Measurements from ENCODE around the gene SLC16A3. TPM values are rescaled to one million over a fixed set of nuclear protein-coding genes. Genes with fewer than 3 reads are reported as not detected.
A peak's percentile ranks its signal among the peaks of the same experiment; 100 is the strongest.

SLC16A3 gene
- total and polyA plus RNA-seq, 4 donors: 1.1 to 10.5 (median 8.8) TPM

DNA sequence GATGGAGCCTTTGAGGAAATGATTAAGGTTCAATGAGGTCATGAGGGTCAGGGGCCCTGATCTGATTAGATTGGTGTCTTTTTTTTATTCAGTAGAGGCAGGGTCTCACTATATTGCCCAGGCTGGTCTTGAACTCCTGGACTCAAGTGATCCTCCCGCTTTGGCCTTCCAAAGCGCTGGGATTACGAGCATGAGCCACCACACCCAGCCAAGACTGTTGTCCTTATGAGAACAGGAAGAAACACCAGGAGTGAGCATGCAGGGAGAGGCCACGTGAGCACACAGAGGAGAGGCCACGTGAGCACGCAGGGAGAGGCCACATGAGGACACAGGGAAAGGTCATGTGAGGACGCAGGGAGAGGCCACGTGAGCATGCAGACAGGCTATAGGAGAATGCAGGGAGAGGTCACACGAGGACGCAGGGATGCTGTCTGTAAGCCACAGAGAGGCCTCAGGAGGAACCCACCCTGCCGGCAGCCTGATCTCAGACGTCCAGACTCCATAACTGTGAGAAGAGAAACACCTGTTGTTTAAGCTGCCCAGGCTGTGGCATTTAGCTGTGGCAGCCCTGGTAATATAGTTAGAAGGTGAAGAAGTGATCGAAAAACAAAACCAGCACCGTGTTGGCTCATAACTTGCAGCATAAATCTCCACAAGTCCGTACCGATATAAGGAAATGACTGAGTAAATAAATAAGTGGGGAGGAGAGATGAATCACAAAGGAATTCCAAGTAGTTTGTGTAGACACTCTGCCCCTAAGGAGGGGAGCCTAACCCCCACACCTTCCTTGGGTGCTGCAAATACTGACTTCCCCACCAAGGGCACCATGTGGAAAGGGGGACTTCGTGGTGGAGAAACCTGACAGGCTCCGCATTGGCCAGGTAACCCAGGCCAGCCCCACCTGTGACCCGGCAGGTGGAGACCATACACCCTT lies 59.3 kb downstream of the SLC16A3 start:
- Histone ChIP-seq H3K9me3 (ENCODE audit: control insufficient read depth in 4 of 4, low read length in 3 of 4) (no peaks in the 10 kb centered on the region), H3K4me1 (ENCODE audit: control insufficient read depth in 4 of 4, insufficient read depth in 4 of 4, low read length in 3 of 4) (peaks cover 0 to 10% (median 2%) of the 10 kb centered on the region in 4 donors), H3K27ac (ENCODE audit: low read depth in 1 of 2, low read length in 2 of 2) (peak overlapping the region in 1 of 2 donors; percentile 48), H3K36me3 (ENCODE audit: control insufficient read depth in 4 of 4, insufficient read depth in 3 of 4, low read depth in 1 of 4, low read length in 3 of 4) (no peaks in the 10 kb centered on the region), H3K4me3 (ENCODE audit: low read depth in 1 of 3, low read length in 3 of 3) (no peak overlapping the region), H3K9ac (ENCODE audit: low read depth in 1 of 2, low read length in 2 of 2) (no peak overlapping the region), H3K27me3 (ENCODE audit: control insufficient read depth in 4 of 4, insufficient read depth in 4 of 4, low read length in 3 of 4) (no peaks in the 10 kb centered on the region)
- TF ChIP-seq YY1 (IDR thresholded peaks at IDR 0.05) (no peak), TAF1 (conservative IDR thresholded peaks at IDR 0.05) (no peak), EGR1 (IDR thresholded peaks at IDR 0.05; ENCODE audit: low read depth in 2 of 2) (no peak), NR2F2 (IDR thresholded peaks at IDR 0.05) (no peak), GABPA (IDR thresholded peaks at IDR 0.05 in 1 of 2, conservative IDR thresholded peaks at IDR 0.05 in 1 of 2) (no peak), FOXA1 (IDR thresholded peaks at IDR 0.05) (no peak), JUND (IDR thresholded peaks at IDR 0.05) (no peak), HNF4A (conservative IDR thresholded peaks at IDR 0.05) (peak in 1 of 2 donors; percentile 39), RXRA (IDR thresholded peaks at IDR 0.05) (peak; percentile 92 to 98), SP1 (IDR thresholded peaks at IDR 0.05) (peak; percentile 46)
- TF ChIP-seq, protein P1, sequence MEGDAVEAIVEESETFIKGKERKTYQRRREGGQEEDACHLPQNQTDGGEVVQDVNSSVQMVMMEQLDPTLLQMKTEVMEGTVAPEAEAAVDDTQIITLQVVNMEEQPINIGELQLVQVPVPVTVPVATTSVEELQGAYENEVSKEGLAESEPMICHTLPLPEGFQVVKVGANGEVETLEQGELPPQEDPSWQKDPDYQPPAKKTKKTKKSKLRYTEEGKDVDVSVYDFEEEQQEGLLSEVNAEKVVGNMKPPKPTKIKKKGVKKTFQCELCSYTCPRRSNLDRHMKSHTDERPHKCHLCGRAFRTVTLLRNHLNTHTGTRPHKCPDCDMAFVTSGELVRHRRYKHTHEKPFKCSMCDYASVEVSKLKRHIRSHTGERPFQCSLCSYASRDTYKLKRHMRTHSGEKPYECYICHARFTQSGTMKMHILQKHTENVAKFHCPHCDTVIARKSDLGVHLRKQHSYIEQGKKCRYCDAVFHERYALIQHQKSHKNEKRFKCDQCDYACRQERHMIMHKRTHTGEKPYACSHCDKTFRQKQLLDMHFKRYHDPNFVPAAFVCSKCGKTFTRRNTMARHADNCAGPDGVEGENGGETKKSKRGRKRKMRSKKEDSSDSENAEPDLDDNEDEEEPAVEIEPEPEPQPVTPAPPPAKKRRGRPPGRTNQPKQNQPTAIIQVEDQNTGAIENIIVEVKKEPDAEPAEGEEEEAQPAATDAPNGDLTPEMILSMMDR (IDR thresholded peaks at IDR 0.05; ENCODE audit: low read depth, low read length, missing input control): no peak
- TF ChIP-seq, protein P2, sequence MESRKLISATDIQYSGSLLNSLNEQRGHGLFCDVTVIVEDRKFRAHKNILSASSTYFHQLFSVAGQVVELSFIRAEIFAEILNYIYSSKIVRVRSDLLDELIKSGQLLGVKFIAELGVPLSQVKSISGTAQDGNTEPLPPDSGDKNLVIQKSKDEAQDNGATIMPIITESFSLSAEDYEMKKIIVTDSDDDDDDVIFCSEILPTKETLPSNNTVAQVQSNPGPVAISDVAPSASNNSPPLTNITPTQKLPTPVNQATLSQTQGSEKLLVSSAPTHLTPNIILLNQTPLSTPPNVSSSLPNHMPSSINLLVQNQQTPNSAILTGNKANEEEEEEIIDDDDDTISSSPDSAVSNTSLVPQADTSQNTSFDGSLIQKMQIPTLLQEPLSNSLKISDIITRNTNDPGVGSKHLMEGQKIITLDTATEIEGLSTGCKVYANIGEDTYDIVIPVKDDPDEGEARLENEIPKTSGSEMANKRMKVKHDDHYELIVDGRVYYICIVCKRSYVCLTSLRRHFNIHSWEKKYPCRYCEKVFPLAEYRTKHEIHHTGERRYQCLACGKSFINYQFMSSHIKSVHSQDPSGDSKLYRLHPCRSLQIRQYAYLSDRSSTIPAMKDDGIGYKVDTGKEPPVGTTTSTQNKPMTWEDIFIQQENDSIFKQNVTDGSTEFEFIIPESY (IDR thresholded peaks at IDR 0.05): no peak
- TF ChIP-seq, protein P3, sequence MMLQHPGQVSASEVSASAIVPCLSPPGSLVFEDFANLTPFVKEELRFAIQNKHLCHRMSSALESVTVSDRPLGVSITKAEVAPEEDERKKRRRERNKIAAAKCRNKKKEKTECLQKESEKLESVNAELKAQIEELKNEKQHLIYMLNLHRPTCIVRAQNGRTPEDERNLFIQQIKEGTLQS (IDR thresholded peaks at IDR 0.05): no peak
- TF ChIP-seq, protein P4, sequence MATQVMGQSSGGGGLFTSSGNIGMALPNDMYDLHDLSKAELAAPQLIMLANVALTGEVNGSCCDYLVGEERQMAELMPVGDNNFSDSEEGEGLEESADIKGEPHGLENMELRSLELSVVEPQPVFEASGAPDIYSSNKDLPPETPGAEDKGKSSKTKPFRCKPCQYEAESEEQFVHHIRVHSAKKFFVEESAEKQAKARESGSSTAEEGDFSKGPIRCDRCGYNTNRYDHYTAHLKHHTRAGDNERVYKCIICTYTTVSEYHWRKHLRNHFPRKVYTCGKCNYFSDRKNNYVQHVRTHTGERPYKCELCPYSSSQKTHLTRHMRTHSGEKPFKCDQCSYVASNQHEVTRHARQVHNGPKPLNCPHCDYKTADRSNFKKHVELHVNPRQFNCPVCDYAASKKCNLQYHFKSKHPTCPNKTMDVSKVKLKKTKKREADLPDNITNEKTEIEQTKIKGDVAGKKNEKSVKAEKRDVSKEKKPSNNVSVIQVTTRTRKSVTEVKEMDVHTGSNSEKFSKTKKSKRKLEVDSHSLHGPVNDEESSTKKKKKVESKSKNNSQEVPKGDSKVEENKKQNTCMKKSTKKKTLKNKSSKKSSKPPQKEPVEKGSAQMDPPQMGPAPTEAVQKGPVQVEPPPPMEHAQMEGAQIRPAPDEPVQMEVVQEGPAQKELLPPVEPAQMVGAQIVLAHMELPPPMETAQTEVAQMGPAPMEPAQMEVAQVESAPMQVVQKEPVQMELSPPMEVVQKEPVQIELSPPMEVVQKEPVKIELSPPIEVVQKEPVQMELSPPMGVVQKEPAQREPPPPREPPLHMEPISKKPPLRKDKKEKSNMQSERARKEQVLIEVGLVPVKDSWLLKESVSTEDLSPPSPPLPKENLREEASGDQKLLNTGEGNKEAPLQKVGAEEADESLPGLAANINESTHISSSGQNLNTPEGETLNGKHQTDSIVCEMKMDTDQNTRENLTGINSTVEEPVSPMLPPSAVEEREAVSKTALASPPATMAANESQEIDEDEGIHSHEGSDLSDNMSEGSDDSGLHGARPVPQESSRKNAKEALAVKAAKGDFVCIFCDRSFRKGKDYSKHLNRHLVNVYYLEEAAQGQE (IDR thresholded peaks at IDR 0.05): no peak
- TF ChIP-seq, protein P5, sequence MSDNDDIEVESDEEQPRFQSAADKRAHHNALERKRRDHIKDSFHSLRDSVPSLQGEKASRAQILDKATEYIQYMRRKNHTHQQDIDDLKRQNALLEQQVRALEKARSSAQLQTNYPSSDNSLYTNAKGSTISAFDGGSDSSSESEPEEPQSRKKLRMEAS (IDR thresholded peaks at IDR 0.05): no peak
- DNase-seq (ENCODE audit: low spot score): no peak
- WGBS: 58% methylated on average over 19 of the region's 19 CpGs

Other genes starting within 250 kb of the SLC16A3 start
- gene CENPX, start 206.2 kb upstream of the SLC16A3 start, total RNA-seq: 10 to 100 TPM; 22.5 to 40.6 TPM
- gene CENPX, start 206.2 kb upstream of the SLC16A3 start, polyA plus RNA-seq: 10 to 100 TPM; 49.2 to 83.9 TPM
- 10 to 100 TPM in 1 of 2 donors, 1 to 10 TPM in 1; 7.2 to 14.1 TPM for gene LRRC45, start 205.7 kb upstream of the SLC16A3 start, total RNA-seq
- 1 to 10 TPM; 4.0 to 6.8 TPM for gene LRRC45, start 205.7 kb upstream of the SLC16A3 start, polyA plus RNA-seq
- 1 to 10 TPM; 3.1 to 6.3 TPM for gene RAC3, start 197.4 kb upstream of the SLC16A3 start, total RNA-seq
- 1 to 10 TPM in 1 of 2 donors, under 1 TPM in 1; 0.63 to 3.5 TPM for gene RAC3, start 197.4 kb upstream of the SLC16A3 start, polyA plus RNA-seq
- 100 to 1,000 TPM in 1 of 2 donors, 10 to 100 TPM in 1; 58.6 to 504 TPM for gene DCXR, start 191.3 kb upstream of the SLC16A3 start, total RNA-seq
- gene DCXR, start 191.3 kb upstream of the SLC16A3 start, polyA plus RNA-seq: 1,000 to 10,000 TPM in 1 of 2 donors, 100 to 1,000 TPM in 1; 667 to 1,190 TPM
- gene RFNG, start 177.2 kb upstream of the SLC16A3 start, total RNA-seq: 10 to 100 TPM; 15.0 to 23.7 TPM
- gene RFNG, start 177.2 kb upstream of the SLC16A3 start, polyA plus RNA-seq: 10 to 100 TPM; 23.2 to 36.0 TPM
- gene GPS1, start 177.1 kb upstream of the SLC16A3 start, total RNA-seq: 10 to 100 TPM; 59.4 to 66.3 TPM
- gene GPS1, start 177.1 kb upstream of the SLC16A3 start, polyA plus RNA-seq: 10 to 100 TPM; 53.9 to 58.3 TPM
- 10 to 100 TPM; 40.6 to 59.5 TPM for gene DUS1L, start 163.2 kb upstream of the SLC16A3 start, total RNA-seq
- gene DUS1L, start 163.2 kb upstream of the SLC16A3 start, polyA plus RNA-seq: 10 to 100 TPM; 47.2 to 74.7 TPM
- gene FASN, start 130.8 kb upstream of the SLC16A3 start, total RNA-seq: 100 to 1,000 TPM; 184 to 229 TPM
- gene FASN, start 130.8 kb upstream of the SLC16A3 start, polyA plus RNA-seq: 10 to 100 TPM; 53.1 to 75.3 TPM
- gene CCDC57, start 16.2 kb upstream of the SLC16A3 start, total RNA-seq: 10 to 100 TPM in 1 of 2 donors, 1 to 10 TPM in 1; 5.4 to 13.6 TPM
- 10 to 100 TPM in 1 of 2 donors, 1 to 10 TPM in 1; 9.8 to 19.1 TPM for gene CCDC57, start 16.2 kb upstream of the SLC16A3 start, polyA plus RNA-seq
- gene CSNK1D, start 44.7 kb downstream of the SLC16A3 start, total RNA-seq: 10 to 100 TPM; 22.0 to 49.0 TPM
- 10 to 100 TPM; 29.0 to 39.3 TPM for gene CSNK1D, start 44.7 kb downstream of the SLC16A3 start, polyA plus RNA-seq
- 1 to 10 TPM; 1.4 to 1.5 TPM for gene CD7, start 88.6 kb downstream of the SLC16A3 start, total RNA-seq
- gene CD7, start 88.6 kb downstream of the SLC16A3 start, polyA plus RNA-seq: 1 to 10 TPM; 1.0 to 1.4 TPM
- 10 to 100 TPM in 1 of 2 donors, 1 to 10 TPM in 1; 3.6 to 14.2 TPM for gene SECTM1, start 104.7 kb downstream of the SLC16A3 start, total RNA-seq
- 1 to 10 TPM; 1.3 to 5.7 TPM for gene SECTM1, start 104.7 kb downstream of the SLC16A3 start, polyA plus RNA-seq
- under 1 TPM in 1 of 2 donors, not detected in 1; 0.14 TPM for gene TEX19, start 130.2 kb downstream of the SLC16A3 start, total RNA-seq
- gene TEX19, start 130.2 kb downstream of the SLC16A3 start, polyA plus RNA-seq: not detected
- not detected for gene UTS2R, start 142.7 kb downstream of the SLC16A3 start, total RNA-seq
- gene UTS2R, start 142.7 kb downstream of the SLC16A3 start, polyA plus RNA-seq: not detected
- gene HEXD, start 189.3 kb downstream of the SLC16A3 start, total RNA-seq: 10 to 100 TPM in 1 of 2 donors, 1 to 10 TPM in 1; 9.7 to 19.9 TPM
- 10 to 100 TPM in 1 of 2 donors, 1 to 10 TPM in 1; 5.6 to 14.7 TPM for gene HEXD, start 189.3 kb downstream of the SLC16A3 start, polyA plus RNA-seq
- gene OGFOD3, start 189.5 kb downstream of the SLC16A3 start, total RNA-seq: 10 to 100 TPM; 16.1 to 23.2 TPM
- 10 to 100 TPM; 15.0 to 20.9 TPM for gene OGFOD3, start 189.5 kb downstream of the SLC16A3 start, polyA plus RNA-seq
- gene CYBC1, start 221.7 kb downstream of the SLC16A3 start, total RNA-seq: 10 to 100 TPM; 25.9 to 44.0 TPM
- 10 to 100 TPM; 23.2 to 45.6 TPM for gene CYBC1, start 221.7 kb downstream of the SLC16A3 start, polyA plus RNA-seq
- 10 to 100 TPM; 24.8 to 87.5 TPM for gene NARF, start 229.7 kb downstream of the SLC16A3 start, total RNA-seq
- 10 to 100 TPM; 19.8 to 27.6 TPM for gene NARF, start 229.7 kb downstream of the SLC16A3 start, polyA plus RNA-seq